ENCODE data around the gene BID. TPM values are rescaled to one million over a fixed set of nuclear protein-coding genes. Genes with fewer than 3 reads are reported as not detected.

Gene BID
- total RNA-seq, 3 donors from 2014 or later (not counting 1 experiment from before 2014, with no cell fraction given), result 40.9 to 42.4 (median 42.3) TPM

- Mint-ChIP-seq H3K27ac (peak overlapping the region in 1 of 2 donors; percentile 62), H3K27me3 (ENCODE audit: low read depth in 2 of 2) (no peaks in the 10 kb centered on the region), H3K36me3 (no peaks in the 10 kb centered on the region), H3K9me3 (no peaks in the 10 kb centered on the region), H3K4me3 (no peak overlapping the region), H3K4me1 (peaks cover 14 to 25% of the 10 kb centered on the region in 2 donors)
- TF ChIP-seq CTCF (IDR thresholded peaks at IDR 0.05), result no peak
- ATAC-seq (no peak), DNase-seq (no peak)
- Histone ChIP-seq H3K36me3 (ENCODE audit: control insufficient read depth, insufficient read depth, low read length) (no peaks in the 10 kb centered on the region), H3K9me3 (ENCODE audit: control insufficient read depth, insufficient read depth, low read length) (no peaks in the 10 kb centered on the region), H3K4me3 (ENCODE audit: low read length) (no peak overlapping the region), H3K27me3 (ENCODE audit: control insufficient read depth, insufficient read depth, low read length) (no peaks in the 10 kb centered on the region), H3K27ac (ENCODE audit: low read length) (no peak overlapping the region), H3K4me1 (ENCODE audit: control insufficient read depth, insufficient read depth, low read length) (peaks cover 11% of the 10 kb centered on the region)
- intact Hi-C loops (cut with micrococcal nuclease), result no loop called here
- 91% methylated on average over 6 of the region's 6 CpGs for WGBS (ENCODE audit: insufficient coverage)
These were observed 22.7 kb downstream of the BID start for GRCh38 chr22:17751596-17751995.

- Histone ChIP-seq H3K36me3 (ENCODE audit: control insufficient read depth, insufficient read depth, low read length) (no peaks in the 10 kb centered on the region), H3K4me1 (ENCODE audit: control insufficient read depth, insufficient read depth, low read length) (peaks cover 11% of the 10 kb centered on the region), H3K27me3 (ENCODE audit: control insufficient read depth, insufficient read depth, low read length) (no peaks in the 10 kb centered on the region), H3K9me3 (ENCODE audit: control insufficient read depth, insufficient read depth, low read length) (no peaks in the 10 kb centered on the region), H3K27ac (ENCODE audit: low read length) (no peak overlapping the region), H3K4me3 (ENCODE audit: low read length) (no peak overlapping the region)
- Mint-ChIP-seq H3K4me3 (no peak overlapping the region), H3K27ac (peak overlapping the region; percentile 57 to 58), H3K9me3 (no peaks in the 10 kb centered on the region), H3K27me3 (ENCODE audit: low read depth in 2 of 2) (no peaks in the 10 kb centered on the region), H3K4me1 (peaks cover 13 to 24% of the 10 kb centered on the region in 2 donors), H3K36me3 (no peaks in the 10 kb centered on the region)
- intact Hi-C loops (cut with micrococcal nuclease), result no loop called here
- no peak for TF ChIP-seq CTCF (IDR thresholded peaks at IDR 0.05)
- WGBS (ENCODE audit: insufficient coverage), result 93% methylated on average over 33 of the region's 35 CpGs
- ATAC-seq, result no peak
- no peak for DNase-seq
These were observed 24.5 kb downstream of the BID start for GRCh38 chr22:17749605-17750395.

- H3K27me3 ChIP-seq (ENCODE audit: control insufficient read depth, insufficient read depth, low read length), result no peaks in the 10 kb centered on the region
- peaks cover 10% of the 10 kb centered on the region for H3K4me1 ChIP-seq (ENCODE audit: control insufficient read depth, insufficient read depth, low read length)
- no peaks in the 10 kb centered on the region for H3K9me3 ChIP-seq (ENCODE audit: control insufficient read depth, insufficient read depth, low read length)
- no peak for ATAC-seq
- DNase-seq, result no peak
- Mint-ChIP-seq H3K27ac (no peak overlapping the region), H3K4me3 (no peak overlapping the region), H3K27me3 (ENCODE audit: low read depth in 2 of 2) (no peaks in the 10 kb centered on the region), H3K9me3 (no peaks in the 10 kb centered on the region), H3K36me3 (no peaks in the 10 kb centered on the region), H3K4me1 (peaks cover 13 to 17% of the 10 kb centered on the region in 2 donors)
- H3K36me3 ChIP-seq (ENCODE audit: control insufficient read depth, insufficient read depth, low read length), result peaks cover 2% of the 10 kb centered on the region
- no peak overlapping the region for H3K4me3 ChIP-seq (ENCODE audit: low read length)
- intact Hi-C loops (cut with micrococcal nuclease), result no loop called here
- no peak for TF ChIP-seq CTCF (IDR thresholded peaks at IDR 0.05)
- no peak overlapping the region for H3K27ac ChIP-seq (ENCODE audit: low read length)
- WGBS (ENCODE audit: insufficient coverage), result 96% methylated on average over 40 of the region's 40 CpGs
These were observed 25.5 kb downstream of the BID start for GRCh38 chr22:17748555-17749353.
